ENCODE data around the gene EXD3. TPM values are rescaled to one million over a fixed set of nuclear protein-coding genes. Genes with fewer than 3 reads are reported as not detected.
"Not testable (repeated sequence)": the region's sequence is repeated elsewhere in the genome, so short reads cannot be mapped to it uniquely, and the experiment has no call there.

Gene EXD3
- total RNA-seq, 4 donors from 2014 or later: 13.8 to 25.7 (median 17.7) TPM

DNA sequence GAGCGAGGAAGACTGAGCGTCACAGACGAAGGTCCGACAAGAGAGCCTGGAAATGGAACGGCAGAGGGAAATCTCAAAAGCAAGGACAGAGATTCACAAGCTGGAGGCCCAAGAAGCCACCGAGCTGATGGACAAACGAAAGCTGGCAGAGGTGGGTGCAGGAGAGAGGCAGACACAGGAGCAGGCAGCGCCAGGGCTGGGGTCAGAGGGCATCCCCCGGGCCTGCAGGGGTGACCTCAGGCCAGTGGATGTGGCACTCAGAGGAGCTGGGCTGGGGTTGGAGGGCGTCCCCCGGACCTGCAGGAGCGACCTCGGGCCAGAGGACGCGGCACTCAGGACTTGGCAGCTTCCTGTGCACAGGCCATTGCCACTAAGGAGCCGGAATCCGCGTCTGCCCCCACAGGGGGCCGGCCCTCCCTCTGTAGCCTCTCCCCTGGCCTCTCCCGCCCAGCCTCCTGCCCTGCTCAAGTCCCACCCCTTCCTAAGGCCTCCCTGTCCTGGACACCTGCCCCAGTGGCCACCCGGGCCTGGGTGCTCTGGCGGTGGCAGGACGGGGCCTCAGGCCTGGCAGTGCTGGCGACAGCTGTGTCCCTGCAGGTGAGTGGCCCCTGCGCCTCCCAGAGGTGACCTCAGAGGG is 40.4 kb downstream of the EXD3 start:
- TF ChIP-seq POLR2A (IDR thresholded peaks at IDR 0.05): no peak
- TF ChIP-seq, protein P1, sequence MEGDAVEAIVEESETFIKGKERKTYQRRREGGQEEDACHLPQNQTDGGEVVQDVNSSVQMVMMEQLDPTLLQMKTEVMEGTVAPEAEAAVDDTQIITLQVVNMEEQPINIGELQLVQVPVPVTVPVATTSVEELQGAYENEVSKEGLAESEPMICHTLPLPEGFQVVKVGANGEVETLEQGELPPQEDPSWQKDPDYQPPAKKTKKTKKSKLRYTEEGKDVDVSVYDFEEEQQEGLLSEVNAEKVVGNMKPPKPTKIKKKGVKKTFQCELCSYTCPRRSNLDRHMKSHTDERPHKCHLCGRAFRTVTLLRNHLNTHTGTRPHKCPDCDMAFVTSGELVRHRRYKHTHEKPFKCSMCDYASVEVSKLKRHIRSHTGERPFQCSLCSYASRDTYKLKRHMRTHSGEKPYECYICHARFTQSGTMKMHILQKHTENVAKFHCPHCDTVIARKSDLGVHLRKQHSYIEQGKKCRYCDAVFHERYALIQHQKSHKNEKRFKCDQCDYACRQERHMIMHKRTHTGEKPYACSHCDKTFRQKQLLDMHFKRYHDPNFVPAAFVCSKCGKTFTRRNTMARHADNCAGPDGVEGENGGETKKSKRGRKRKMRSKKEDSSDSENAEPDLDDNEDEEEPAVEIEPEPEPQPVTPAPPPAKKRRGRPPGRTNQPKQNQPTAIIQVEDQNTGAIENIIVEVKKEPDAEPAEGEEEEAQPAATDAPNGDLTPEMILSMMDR (IDR thresholded peaks at IDR 0.05): no peak
- peak in 1 of 2 donors; percentile 74 for DNase-seq (ENCODE audit: low spot score in 2 of 2)
- no peak overlapping the region for H3K4me3 ChIP-seq (ENCODE audit: low read depth, poor library complexity, severe bottlenecking)
- intact Hi-C loops (cut with DNase I; ENCODE audit: low total_unique reads): no loop called here
- WGBS, 2 donors: 86 to 89% methylated on average over 23 to 24 of the region's 25 CpGs

DNA sequence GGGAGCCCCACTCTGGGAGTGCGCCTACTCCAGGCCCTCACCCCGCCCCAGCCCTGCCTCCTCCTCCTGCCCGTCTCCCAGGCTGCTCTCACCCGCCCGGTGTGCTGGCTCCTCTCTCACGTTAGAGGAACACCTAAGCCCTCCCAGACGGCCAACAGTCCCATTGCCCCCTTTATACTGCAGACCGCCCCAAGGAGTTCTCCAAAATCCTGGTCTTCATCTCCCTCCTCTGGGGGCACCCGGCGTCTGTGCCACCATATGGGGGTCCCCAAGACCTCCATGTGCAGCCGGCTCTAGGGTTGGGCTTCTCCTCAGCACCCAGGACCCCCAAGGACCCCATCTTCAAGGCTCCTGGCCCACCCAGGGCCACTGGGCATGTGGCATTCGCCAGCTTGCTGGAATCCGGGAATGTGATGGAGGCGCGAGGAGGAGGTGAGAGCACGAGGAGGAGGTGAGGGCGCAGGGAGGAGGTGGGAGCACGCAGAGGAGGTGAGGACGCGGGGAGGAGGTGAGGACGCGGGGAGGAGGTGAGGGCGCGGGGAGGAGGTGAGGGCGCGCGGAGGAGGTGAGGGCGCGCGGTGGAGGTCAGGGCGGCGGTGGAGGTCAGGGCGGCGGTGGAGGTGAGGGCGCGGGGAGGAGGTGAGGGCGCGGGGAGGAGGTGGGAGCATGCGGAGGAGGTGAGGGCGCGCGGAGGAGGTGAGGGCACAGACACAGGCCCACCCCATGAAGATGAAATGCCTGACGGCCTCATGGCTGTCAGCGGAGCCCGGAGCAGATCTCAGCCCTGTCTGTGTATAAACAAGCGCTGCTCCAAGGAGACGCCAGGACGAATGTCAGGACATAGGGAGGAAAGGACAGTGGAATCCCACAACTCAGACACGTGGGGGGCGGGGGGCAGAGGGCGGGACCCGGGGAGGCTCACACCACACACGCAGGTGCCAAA is 41.2 kb downstream of the EXD3 start:
- WGBS, 2 donors: 91% methylated on average over 53 of the region's 53 CpGs
- no peak overlapping the region for H3K4me3 ChIP-seq (ENCODE audit: low read depth, poor library complexity, severe bottlenecking)
- no peak for TF ChIP-seq POLR2A (IDR thresholded peaks at IDR 0.05)
- TF ChIP-seq, protein P1 (IDR thresholded peaks at IDR 0.05): no peak
- intact Hi-C loops (cut with DNase I; ENCODE audit: low total_unique reads): no loop called here
- peak in 1 of 2 donors; percentile 70 for DNase-seq (ENCODE audit: low spot score in 2 of 2)

DNA sequence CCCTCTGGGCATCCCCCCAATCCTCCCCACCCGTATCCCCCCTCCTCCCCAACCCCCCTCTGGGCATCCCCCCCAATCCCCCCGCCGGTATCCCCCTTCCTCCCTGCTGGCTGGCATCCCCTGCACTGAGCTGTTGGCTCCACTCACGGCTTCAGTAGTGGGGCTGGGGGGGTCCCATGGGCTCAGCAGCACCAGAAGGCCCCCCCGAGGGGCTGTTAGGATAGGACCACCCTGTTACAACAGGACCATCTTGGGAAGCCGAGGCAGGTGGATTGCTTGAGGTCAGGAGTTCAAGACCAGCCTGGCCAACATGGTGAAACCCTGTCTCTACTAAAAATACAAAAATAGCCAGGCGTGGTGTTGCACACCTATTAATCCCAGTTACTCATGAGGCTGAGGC is 42.4 kb downstream of the EXD3 start:
- H3K4me3 ChIP-seq (ENCODE audit: low read depth, poor library complexity, severe bottlenecking): no peak overlapping the region
- no peak for TF ChIP-seq POLR2A (IDR thresholded peaks at IDR 0.05)
- TF ChIP-seq, protein P1 (IDR thresholded peaks at IDR 0.05): no peak
- intact Hi-C loops (cut with DNase I; ENCODE audit: low total_unique reads): no loop called here
- WGBS, 2 donors: 72 to 98% methylated on average over 4 of the region's 7 CpGs
- peak in 1 of 2 donors; percentile 32 for DNase-seq (ENCODE audit: low spot score in 2 of 2)

DNA sequence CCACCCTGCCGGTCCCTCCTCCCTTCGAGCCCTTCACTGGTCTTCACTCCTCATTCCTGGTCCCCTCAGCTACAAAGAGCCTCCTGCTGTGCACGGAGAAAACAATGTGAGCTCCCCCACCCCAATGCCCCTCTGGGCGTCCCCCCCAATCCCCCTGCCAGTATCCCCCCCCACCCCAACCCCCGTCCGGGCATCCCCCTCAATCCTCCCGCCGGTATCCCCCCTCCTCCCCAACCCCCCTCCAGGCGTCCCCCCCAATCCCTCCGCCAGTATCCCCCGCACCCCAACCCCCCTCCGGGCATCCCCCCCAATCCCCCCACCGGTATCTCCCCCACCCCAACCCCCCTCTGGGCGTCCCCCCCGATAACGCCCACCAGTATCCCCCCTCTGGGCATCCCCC is 42.8 kb downstream of the EXD3 start:
- WGBS, 2 donors: 80 to 91% methylated on average over 8 to 10 of the region's 16 CpGs
- intact Hi-C loops (cut with DNase I; ENCODE audit: low total_unique reads): no loop called here
- TF ChIP-seq, protein P1 (IDR thresholded peaks at IDR 0.05): no peak
- TF ChIP-seq POLR2A (IDR thresholded peaks at IDR 0.05): no peak
- DNase-seq (ENCODE audit: low spot score in 2 of 2): no peak
- H3K4me3 ChIP-seq (ENCODE audit: low read depth, poor library complexity, severe bottlenecking): no peak overlapping the region

DNA sequence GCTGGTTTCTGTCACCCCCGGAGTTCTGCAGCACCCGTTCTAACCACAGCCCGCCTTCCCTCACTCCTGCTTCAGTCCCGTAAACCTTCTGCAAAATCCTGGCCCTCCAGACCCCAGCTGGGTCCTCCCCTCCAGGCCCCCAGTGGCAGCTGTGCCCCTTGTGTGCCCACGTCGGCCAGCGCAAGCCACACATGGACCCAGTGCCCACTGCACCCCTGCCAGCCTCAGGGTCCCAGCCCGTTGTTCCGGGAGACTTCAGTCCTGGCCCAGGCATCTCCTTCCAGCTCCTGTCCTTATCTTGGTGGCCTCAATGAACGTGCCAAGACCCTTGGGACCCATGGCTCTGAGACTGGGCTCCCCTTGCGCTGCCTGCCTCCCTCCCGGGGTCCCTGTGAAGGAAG is 43.2 kb downstream of the EXD3 start:
- 77 to 91% methylated on average over 11 to 12 of the region's 12 CpGs for whole genome bisulfite sequencing, 2 donors
- intact Hi-C loops (cut with DNase I; ENCODE audit: low total_unique reads): no loop called here
- H3K4me3 ChIP-seq (ENCODE audit: low read depth, poor library complexity, severe bottlenecking): no peak overlapping the region
- DNase-seq (ENCODE audit: low spot score in 2 of 2): peak in 1 of 2 donors; percentile 68
- TF ChIP-seq, protein P1 (IDR thresholded peaks at IDR 0.05): no peak
- no peak for TF ChIP-seq POLR2A (IDR thresholded peaks at IDR 0.05)

DNA sequence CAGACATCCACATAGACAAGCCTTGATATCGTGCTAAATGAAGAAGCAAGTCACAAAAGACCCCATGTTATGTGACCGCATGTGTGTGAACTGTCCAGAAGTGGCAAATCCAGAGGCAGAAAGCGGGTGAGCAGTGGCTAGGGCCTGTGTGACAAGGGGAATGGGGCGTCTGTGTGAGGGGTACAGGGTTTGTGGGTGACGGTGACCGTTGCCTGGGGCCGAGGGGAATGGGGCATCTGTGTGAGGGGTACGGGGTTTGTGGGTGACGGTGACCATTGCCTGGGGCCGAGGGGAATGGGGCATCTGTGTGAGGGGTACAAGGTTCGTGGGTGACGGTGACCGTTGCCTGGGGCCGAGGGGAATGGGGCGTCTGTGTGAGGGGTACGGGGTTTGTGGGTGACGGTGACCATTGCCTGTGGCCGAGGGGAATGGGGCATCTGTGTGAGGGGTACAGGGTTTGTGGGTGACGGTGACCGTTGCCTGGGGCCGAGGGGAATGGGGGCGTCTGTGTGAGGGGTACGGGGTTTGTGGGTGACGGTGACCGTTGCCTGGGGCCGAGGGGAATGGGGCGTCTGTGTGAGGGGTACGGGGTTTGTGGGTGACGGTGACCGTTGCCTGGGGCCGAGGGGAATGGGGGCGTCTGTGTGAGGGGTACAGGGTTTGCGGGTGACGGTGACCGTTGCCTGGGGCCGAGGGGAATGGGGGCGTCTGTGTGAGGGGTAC is 44.1 kb downstream of the EXD3 start:
- WGBS, 2 donors: 89 to 94% methylated on average over 26 to 36 of the region's 37 CpGs
- H3K4me3 ChIP-seq (ENCODE audit: low read depth, poor library complexity, severe bottlenecking); intact Hi-C loops (cut with DNase I; ENCODE audit: low total_unique reads): not testable (repeated sequence)
- DNase-seq (ENCODE audit: low spot score in 2 of 2): peak in 1 of 2 donors; percentile 82
